GM15510 (cell line): ENCODE data around the gene OR6S1.

Experiments used
- POLR2A ChIP-seq: IDR thresholded peaks from 3 replicates; pipeline ENCODE4 v1.6.1; 2011; ENCODE audit warnings: borderline replicate concordance; ENCODE audit not compliant: insufficient read length; ENCODE audit errors: extremely low read depth

The OR6S1 gene, protein sequence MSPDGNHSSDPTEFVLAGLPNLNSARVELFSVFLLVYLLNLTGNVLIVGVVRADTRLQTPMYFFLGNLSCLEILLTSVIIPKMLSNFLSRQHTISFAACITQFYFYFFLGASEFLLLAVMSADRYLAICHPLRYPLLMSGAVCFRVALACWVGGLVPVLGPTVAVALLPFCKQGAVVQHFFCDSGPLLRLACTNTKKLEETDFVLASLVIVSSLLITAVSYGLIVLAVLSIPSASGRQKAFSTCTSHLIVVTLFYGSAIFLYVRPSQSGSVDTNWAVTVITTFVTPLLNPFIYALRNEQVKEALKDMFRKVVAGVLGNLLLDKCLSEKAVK

DNA sequence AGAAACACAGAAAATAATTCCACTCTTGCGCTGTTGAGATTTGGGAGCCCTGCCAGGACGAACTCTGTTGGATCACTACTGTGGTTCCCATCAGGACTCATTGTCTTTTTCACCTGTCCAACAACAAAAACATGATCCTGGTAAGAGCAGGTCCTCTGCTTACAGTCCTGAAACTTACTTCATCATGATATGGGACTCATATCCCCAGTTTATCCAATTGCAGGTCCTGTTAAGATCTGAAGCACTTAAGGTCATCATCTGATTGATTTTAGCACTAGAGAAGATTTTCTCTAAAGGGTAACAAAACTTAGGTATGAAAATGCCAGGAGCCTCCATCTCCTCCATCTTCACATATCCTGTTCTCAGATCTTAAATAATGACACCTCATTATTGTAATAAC, at the start of gene OR6S1:
Gene OR6S1, minus strand, starts transcription at position 101 of the 400 bp plus-strand sequence. Its CDS starts 0 bp downstream, at position 101.
- TF ChIP-seq POLR2A, result no peak

DNA sequence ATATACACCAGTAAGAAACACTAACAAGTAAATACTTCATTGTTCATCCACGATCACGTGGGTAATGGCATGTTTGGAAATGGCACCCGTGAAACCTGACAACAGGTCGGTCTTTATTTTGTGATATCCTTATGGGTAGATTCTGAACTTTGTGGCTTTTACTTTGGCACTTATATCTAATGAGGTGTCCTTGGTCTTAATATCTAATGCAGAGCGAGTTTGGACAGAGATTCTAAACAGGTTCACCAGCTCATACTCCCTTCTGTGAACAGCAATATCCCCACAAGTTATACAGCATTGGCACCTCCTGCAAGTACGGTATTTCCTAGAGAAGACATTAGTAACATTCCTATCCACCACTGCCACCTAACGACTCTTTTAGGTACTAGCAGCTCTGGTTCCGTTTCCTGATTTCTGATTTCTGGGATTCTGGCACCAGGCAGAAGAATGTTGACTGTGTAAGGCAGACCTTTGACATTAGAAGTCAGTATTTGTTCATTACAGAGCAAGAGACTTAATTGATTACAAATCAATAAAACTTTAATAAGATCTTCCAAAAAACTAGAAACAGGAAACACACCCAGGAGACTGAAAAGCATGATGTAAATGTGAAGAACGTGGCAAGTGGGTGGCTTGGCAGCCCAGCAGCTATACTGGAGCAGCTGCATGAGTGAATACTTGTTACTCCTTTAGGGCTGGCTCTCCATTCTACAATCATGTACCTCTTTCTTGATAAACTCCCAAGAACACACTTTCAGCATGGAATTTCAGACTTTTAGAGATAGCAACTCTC, 49.6 kb upstream of the OR6S1 start:
- no peak for TF ChIP-seq POLR2A

DNA sequence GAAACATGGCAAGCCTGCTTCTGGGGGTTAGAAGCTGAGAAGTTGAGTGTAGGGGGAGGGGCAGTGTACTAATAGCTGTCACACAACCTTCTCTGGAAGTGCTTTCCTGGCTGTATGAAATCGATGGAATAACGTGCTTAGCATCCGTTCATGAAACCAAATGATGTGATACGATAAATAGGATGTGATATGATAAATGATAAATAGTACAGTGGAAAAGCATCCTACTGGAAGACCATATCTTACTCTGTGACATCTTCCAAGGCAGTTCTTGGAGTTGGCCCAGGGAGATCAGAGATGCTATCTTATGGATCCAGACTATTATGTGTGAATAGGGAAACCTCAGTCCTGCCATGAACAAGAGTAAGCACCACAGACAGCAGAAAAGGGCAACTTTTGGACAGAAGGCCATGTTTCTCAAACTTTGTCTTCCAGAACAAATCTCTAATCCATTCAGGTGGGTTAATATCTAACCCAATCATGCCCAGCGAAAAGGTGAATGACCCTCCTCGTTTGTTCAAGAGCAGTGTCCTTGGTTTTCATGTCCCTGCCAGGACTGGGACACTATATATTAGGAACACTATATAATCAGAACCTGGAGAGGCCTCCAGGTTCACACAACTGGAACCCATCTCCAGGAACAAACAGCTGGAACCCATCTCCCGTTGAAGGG, 46.8 kb upstream of the OR6S1 start, which contains the start of gene ANG:
Gene ANG, plus strand, starts transcription at position 598 of the 673 bp plus-strand sequence. CDS start 4,801 bp downstream, outside the sequence.
- TF ChIP-seq POLR2A, result no peak

DNA sequence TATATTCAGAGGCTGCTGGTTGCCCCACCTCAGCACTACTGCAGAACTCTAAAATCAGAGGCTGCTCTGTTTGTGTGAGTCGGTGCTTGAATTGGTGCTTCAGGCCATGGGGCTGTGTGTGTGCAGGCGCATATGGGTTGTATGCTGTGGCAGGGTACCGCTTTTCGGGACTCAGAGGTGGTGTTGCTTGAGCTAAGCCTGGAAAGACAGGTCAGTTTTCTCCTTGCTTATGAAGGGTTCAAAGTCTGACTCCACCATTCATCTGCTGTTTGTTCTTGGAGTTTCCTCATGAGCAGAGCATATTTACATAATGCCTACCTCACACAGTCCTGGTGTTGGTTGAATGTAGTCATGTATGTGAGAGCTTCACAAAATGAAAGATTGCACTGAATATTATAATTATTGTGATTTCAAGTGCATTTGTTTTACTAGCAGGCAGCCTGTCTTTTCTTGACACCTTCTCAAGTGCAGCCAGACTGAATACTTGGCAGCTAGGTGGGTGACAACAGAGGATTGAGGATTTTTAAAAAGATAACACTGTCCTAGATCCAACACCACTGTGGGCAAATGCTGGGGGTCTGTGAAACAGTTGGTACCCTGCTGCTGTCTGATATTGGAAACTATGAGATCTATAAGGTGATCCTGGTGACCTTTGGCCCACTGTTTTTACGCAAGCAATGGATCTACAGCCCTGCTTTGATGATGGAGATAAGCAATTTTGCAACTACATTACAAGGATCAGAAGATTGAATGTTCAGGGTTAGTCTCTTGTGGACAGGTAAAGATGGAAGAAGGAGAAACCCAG, 46.1 kb upstream of the OR6S1 start:
- no peak for TF ChIP-seq POLR2A

DNA sequence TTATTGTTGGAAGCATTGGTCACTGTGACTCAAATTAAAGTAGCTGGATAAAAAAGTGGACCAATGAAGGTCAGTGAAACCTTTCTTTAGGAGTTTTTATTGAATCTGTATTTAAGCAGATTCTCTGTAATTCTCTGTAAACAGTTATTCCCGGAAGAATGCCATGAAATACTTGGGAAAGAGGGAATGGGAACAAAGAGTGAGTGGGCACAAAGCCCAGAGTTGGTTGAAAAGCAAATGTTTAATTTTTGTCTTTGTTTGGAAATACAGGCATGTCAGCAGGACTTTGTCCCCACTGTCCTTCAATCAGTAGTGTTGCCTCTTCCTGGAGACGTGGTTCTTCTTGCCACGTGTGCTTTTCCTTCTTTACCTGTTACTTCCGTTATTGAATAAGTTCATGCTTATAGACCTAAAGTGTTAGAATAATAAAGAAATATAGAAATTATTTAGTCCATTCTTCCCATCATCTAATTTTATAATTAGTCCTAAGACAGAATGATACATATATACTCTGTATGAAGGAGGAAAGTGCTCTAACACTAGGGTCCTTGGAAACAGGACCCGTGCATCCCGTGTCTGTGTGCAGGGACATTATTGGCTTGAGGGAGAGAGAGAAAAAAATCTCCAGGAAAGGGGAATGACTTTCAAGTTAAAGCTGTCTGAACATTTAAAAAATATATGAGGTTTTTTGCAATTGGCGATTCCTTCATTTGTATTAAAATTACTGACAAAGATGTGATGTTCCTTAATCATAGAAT, 45.1 kb upstream of the OR6S1 start:
- TF ChIP-seq POLR2A, result no peak

DNA sequence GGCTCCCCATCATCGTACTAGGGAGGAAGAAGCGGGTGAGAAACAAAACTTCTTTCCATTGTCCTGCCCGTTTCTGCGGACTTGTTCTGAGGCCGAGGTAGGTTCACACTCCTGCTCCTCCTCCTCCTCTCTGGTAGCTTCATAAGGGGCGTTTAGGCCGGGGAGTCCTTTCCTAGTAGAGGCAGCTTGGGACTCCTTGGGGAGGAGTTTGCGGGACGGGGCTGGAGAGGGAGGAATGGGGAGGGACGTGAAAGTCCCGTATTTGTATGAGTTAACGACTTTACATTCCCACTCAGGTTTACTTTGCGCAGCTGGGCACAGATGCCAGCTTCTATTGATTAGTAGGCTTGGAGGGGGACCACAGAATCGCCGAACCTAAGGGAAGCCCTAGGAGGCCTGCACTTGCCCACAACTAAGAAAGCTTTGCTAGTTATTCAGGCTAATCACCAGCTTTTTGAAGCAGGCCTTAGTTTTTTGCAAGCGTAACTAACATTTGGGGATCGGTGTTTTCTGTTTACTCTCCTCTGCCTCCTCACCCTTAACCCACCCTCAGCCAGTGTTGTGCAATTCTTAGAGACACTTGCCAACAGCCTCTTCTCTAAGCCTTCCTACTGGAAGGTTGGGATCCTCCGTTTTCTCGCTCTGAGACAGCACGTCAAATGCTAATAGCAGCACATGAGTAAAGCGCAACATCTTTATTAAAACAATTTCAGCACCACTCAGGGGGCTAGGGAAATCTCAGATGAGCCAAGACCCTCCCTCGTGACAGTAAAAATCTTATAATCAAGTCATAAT, 43.4 kb upstream of the OR6S1 start:
- no peak for TF ChIP-seq POLR2A

DNA sequence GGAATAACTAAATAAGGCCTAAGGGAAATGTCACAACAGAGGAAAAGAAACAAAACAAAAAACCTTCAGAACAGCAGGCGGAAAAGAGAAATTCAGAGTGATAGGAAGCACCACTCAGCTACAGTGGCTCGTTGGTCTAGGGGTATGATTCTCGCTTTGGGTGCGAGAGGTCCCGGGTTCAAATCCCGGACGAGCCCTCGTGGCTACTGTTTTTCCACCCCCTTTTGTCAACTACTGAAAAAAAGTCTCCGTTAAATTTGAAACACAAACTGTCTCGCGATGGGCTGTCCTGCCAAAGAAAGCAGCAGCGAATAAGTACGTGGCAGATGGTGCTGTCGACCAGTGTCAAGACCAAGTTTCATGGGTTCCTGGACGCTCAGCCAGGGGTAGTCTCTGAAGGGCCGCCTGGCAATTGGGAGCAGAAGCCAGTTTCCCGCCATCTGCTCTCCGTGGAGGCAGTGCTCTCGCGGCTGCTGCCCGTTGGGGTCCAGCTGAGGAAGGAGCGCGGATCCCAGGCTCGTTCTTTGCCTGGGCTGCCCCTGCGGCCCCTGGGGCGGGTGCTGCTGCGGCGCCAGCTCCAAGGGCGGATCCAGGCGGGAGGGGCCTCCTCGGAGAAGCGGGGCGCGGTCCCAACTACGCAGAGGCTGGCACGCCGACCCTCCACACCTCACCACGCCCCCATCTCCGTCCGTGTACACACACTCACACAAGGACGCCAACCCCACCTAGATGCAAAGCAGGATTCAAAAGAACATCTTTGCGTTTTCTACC, 42.6 kb upstream of the OR6S1 start, which contains the start of gene RNASE4:
Gene RNASE4, plus strand, starts transcription at position 670 of the 771 bp plus-strand sequence. CDS start 14,812 bp downstream, outside the sequence.
- TF ChIP-seq POLR2A, result peak; percentile 35

DNA sequence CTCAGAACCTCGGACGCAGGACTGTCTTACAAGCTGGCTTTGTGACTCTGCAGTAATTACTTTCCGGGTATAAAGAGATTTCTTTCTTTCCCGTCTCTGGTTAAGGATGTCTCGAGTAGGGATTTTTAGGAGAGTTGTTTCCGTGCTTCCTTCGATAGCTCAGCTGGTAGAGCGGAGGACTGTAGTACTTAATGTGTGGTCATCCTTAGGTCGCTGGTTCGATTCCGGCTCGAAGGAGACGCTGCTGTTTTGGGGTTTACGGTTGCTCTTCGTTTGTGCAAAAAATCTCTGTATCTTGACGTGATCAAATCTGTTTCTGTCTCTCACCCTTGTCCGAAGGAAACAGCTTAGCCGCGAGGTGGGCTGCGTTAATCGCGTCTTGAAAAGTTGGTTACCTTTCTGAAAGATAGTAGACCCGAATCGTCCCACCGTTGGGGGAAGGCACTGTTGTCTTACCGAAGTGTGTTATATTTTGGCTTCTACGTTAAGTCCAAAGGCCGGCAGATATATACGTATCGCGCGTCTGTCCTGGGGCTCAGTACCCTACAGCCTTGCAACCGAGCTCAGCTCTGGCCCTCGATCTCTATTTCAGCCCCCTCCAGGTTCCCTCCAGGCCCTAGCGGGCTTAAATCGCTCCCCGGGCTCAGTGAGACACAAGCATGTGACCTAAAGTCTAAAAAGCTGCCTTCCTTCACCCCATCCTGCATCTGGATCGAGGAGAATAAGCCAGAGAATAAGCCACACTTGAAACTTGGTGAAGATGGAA, 41.8 kb upstream of the OR6S1 start:
- no peak for TF ChIP-seq POLR2A

DNA sequence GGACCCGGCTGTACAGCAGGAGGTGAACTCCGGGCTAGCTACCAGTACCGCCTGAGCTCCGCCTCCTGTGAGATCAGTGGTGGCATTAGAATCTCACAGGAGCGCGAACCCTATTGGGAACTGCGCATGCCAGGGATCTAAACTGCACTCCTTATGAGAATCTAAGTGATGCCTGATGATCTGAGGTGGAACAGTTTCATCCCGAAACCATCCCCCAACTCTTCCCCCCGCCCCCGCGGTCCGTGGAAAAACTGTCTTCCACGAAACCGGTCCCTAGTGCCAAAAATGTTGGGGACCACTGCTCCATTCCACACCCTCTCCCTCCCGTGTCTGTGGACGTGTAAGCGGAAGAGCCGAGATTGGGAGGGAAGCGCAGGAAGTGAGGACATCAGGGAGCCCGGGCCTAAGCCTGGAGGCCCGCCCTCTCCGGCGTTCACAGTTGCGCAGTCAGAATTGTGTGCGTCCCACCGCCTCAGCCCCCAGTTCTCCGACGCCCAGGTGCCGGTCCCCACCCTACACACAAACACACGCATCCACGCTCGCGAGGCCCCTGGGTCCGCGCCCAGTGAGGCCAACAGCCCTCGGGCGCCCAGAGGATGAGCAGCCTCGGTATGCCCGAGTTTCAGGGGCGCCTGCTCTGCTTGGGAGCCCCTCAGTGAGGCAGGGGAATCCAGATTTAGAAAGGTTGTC, 41.1 kb upstream of the OR6S1 start:
- peak; percentile 77 for TF ChIP-seq POLR2A

DNA sequence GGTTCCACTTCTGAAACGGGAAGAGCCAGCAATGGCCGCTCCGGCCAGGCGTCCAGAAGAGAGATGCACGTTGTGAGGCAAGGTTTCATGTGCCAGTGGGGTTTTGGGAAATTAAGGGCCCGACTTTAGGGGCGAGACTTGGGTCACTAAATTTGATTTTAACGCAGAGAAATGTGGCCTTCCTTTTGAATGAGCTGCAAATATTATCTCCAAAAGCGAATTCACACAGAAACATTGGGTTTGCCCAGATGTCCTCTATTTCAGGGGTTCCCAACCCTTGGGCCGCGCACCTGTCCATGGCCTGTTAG, 40.6 kb upstream of the OR6S1 start:
- no peak for TF ChIP-seq POLR2A
